GM12874 (cell line): Measurements from ENCODE around the gene ACACB.

Source experiments
- CTCF ChIP-seq: IDR thresholded peaks from 2 replicates; pipeline ENCODE4 v1.5.1; 2011; ENCODE audit warnings: low read depth, mild to moderate bottlenecking, control low read depth, low read length, moderate library complexity; ENCODE audit not compliant: insufficient read depth

Gene ACACB

GRCh38 chr12:109236257-109236656 lies 119.9 kb downstream of the ACACB start:
- TF ChIP-seq CTCF = no peak

GRCh38 chr12:109239179-109239578 lies 122.8 kb downstream of the ACACB start:
- no peak for TF ChIP-seq CTCF

- no peak for TF ChIP-seq CTCF
Observed at GRCh38 chr12:109239691-109240090, 123.3 kb downstream of the ACACB start.

- no peak for TF ChIP-seq CTCF
Observed at GRCh38 chr12:109240365-109240764, 124.0 kb downstream of the ACACB start.

- no peak for TF ChIP-seq CTCF
Observed at GRCh38 chr12:109241936-109242335, 125.5 kb downstream of the ACACB start.

GRCh38 chr12:109244073-109244472 lies 127.7 kb downstream of the ACACB start:
- no peak for TF ChIP-seq CTCF

GRCh38 chr12:109246221-109246620 lies 129.8 kb downstream of the ACACB start:
- TF ChIP-seq CTCF = no peak
